Mesothelial cell of epicardium (in vitro differentiated cells): ENCODE data around the gene SLC15A4. TPM values are rescaled to one million over a fixed set of nuclear protein-coding genes. Genes with fewer than 3 reads are reported as not detected.

Experiments
- DNase-seq, 2 experiments: peaks; one replicate each; pipeline ENCODE4 v3.0.0; 2021; ENCODE audit warnings: low spot score in 2 of 2; ENCODE audit not compliant: unreplicated experiment in 2 of 2
- H3K27ac Mint-ChIP-seq: 2 replicates; pipeline ENCODE4 v1.8.0; 2021; ENCODE audit warnings: mixed read lengths
- H3K27me3 Mint-ChIP-seq: 2 replicates; pipeline ENCODE4 v1.8.0; 2021; ENCODE audit warnings: low read depth, mixed read lengths
- H3K36me3 Mint-ChIP-seq: 2 replicates; pipeline ENCODE4 v1.8.0; 2021; ENCODE audit warnings: mixed read lengths
- H3K4me1 Mint-ChIP-seq: 2 replicates; pipeline ENCODE4 v1.8.0; 2021; ENCODE audit warnings: mixed read lengths
- H3K4me3 Mint-ChIP-seq: 2 replicates; pipeline ENCODE4 v1.8.0; 2021; ENCODE audit warnings: mild to moderate bottlenecking, moderate library complexity, mixed read lengths
- H3K9me3 Mint-ChIP-seq: 2 replicates; pipeline ENCODE4 v1.8.0; 2021; ENCODE audit warnings: mixed read lengths
- CTCF ChIP-seq: fragments of 200-600 bp; sonication (generic); IDR thresholded peaks from one replicate; pipeline ENCODE4 v1.5.0; 2021; ENCODE audit warnings: antibody characterized with exemption; ENCODE audit not compliant: unreplicated experiment
- total RNA-seq: library from RNA; stranded (reverse); gene quantifications from 3 replicates; pipeline ENCODE4 v1.2.1, GENCODE V29; 2021

The SLC15A4 gene
- total RNA-seq, 1 donor from 2014 or later = 26.6 TPM

GRCh38 chr12:128863957-128864356 lies 40.2 kb upstream of the SLC15A4 start:
- DNase-seq = no peak
- no peaks in the 10 kb centered on the region for H3K36me3 Mint-ChIP-seq
- H3K27ac Mint-ChIP-seq = no peak overlapping the region
- no peak for TF ChIP-seq CTCF
- H3K27me3 Mint-ChIP-seq = peaks cover 8% of the 10 kb centered on the region
- no peak overlapping the region for H3K4me3 Mint-ChIP-seq
- no peaks in the 10 kb centered on the region for H3K9me3 Mint-ChIP-seq
- no peaks in the 10 kb centered on the region for H3K4me1 Mint-ChIP-seq

- H3K27me3 Mint-ChIP-seq = peaks cover 23% of the 10 kb centered on the region
- no peak for TF ChIP-seq CTCF
- no peak overlapping the region for H3K4me3 Mint-ChIP-seq
- no peak overlapping the region for H3K27ac Mint-ChIP-seq
- H3K4me1 Mint-ChIP-seq = no peaks in the 10 kb centered on the region
- no peak for DNase-seq
- H3K36me3 Mint-ChIP-seq = no peaks in the 10 kb centered on the region
- no peaks in the 10 kb centered on the region for H3K9me3 Mint-ChIP-seq
Observed at GRCh38 chr12:128861226-128862016, 37.7 kb upstream of the SLC15A4 start.

GRCh38 chr12:128859311-128859710 lies 35.6 kb upstream of the SLC15A4 start:
- DNase-seq = no peak
- no peaks in the 10 kb centered on the region for H3K4me1 Mint-ChIP-seq

GRCh38 chr12:128857133-128857763 lies 33.5 kb upstream of the SLC15A4 start:
- H3K4me3 Mint-ChIP-seq = no peak overlapping the region
- TF ChIP-seq CTCF = no peak
- peaks cover 56% of the 10 kb centered on the region for H3K27me3 Mint-ChIP-seq
- no peaks in the 10 kb centered on the region for H3K9me3 Mint-ChIP-seq
- no peaks in the 10 kb centered on the region for H3K36me3 Mint-ChIP-seq
- H3K27ac Mint-ChIP-seq = no peak overlapping the region
- DNase-seq = no peak
- no peaks in the 10 kb centered on the region for H3K4me1 Mint-ChIP-seq

More at GRCh38 chr12:128859311-128859710, 35.6 kb upstream of the SLC15A4 start:
- no peak overlapping the region for H3K4me3 Mint-ChIP-seq
- H3K9me3 Mint-ChIP-seq = no peaks in the 10 kb centered on the region
- H3K27ac Mint-ChIP-seq = no peak overlapping the region
- no peaks in the 10 kb centered on the region for H3K36me3 Mint-ChIP-seq
- peaks cover 42% of the 10 kb centered on the region for H3K27me3 Mint-ChIP-seq
- TF ChIP-seq CTCF = no peak

- no peaks in the 10 kb centered on the region for H3K4me1 Mint-ChIP-seq
- peaks cover 61% of the 10 kb centered on the region for H3K27me3 Mint-ChIP-seq
- no peak overlapping the region for H3K4me3 Mint-ChIP-seq
- DNase-seq = no peak
- H3K36me3 Mint-ChIP-seq = no peaks in the 10 kb centered on the region
- no peak overlapping the region for H3K27ac Mint-ChIP-seq
- no peaks in the 10 kb centered on the region for H3K9me3 Mint-ChIP-seq
- no peak for TF ChIP-seq CTCF
Observed at GRCh38 chr12:128856791-128857078, 33.0 kb upstream of the SLC15A4 start.
